B cell (primary cell): ENCODE data around the gene KIN. TPM values are rescaled to one million over a fixed set of nuclear protein-coding genes. Genes with fewer than 3 reads are reported as not detected.

ENCODE experiments used
- ATAC-seq: fragments of 200-7000 bp; cut with Tn5 transposase; one replicate; pipeline ENCODE4 v1.10.0; 2021; ENCODE audit warnings: low read depth, mild to moderate bottlenecking, moderate number of reproducible peaks, moderate library complexity
- CTCF ChIA-PET: fragments of 350-600 bp; sonication (Branson Sonifier 250); formaldehyde crosslinking; loops from one replicate; lab custom pipeline; 2021; ENCODE audit warnings: antibody characterized with exemption, inconsistent platforms; lab: Charles Lee
- POLR2A ChIA-PET: fragments of 350-600 bp; sonication (Branson Sonifier 250); formaldehyde crosslinking; loops from one replicate; lab custom pipeline; 2021; ENCODE audit warnings: antibody characterized with exemption; lab: Charles Lee
- DNase-seq: peaks from one replicate; pipeline ENCODE4 v3.0.0; 2013
- H2AFZ ChIP-seq: 2 replicates; pipeline ENCODE4 v1.6.1; 2012; ENCODE audit warnings: mild to moderate bottlenecking, low read depth, low read length; ENCODE audit not compliant: insufficient read depth, poor library complexity, severe bottlenecking
- H3K27ac ChIP-seq, 2 donors: 1 replicate in 1 of 2; 2 replicates in 1 of 2; pipeline ENCODE4 v1.5.1; 2012 to 2013; ENCODE audit warnings: low read length in 2 of 2, mild to moderate bottlenecking in 2 of 2, moderate library complexity in 1 of 2
- H3K27me3 ChIP-seq, 4 experiments: fragments of 200-600 bp in 1 of 4; sonication (generic) in 1 of 4; replicated peaks in 1 of 4; 1 replicate in 2 of 4; 2 replicates in 2 of 4; pipeline versions ENCODE4 v1.6.1 to v1.7.0; 2013 to 2016; ENCODE audit warnings: low read length in 3 of 4, mild to moderate bottlenecking in 2 of 4, mixed read lengths in 1 of 4, moderate library complexity in 1 of 4; ENCODE audit not compliant: insufficient read depth in 4 of 4, control insufficient read depth in 3 of 4; ENCODE audit errors: control extremely low read depth in 1 of 4
- H3K36me3 ChIP-seq, 2 experiments: replicated peaks in 1 of 2; 1 replicate in 1 of 2; 2 replicates in 1 of 2; pipeline versions ENCODE4 v1.6.1 to v1.7.1; 2013; ENCODE audit warnings: low read length in 1 of 2; ENCODE audit not compliant: insufficient read depth in 2 of 2, control insufficient read depth in 1 of 2; ENCODE audit errors: control extremely low read depth in 1 of 2, extremely low read depth in 1 of 2
- H3K4me1 ChIP-seq, 2 donors: fragments of 200-600 bp in 1 of 2; sonication (generic) in 1 of 2; 1 replicate in 1 of 2; 2 replicates in 1 of 2; pipeline versions ENCODE4 v1.5.1 to v1.6.1; 2013 to 2017; ENCODE audit warnings: low read length in 2 of 2; ENCODE audit not compliant: control insufficient read depth in 2 of 2, insufficient read depth in 2 of 2
- H3K4me2 ChIP-seq: replicated peaks from 2 replicates; pipeline ENCODE3; 2012; ENCODE audit warnings: mild to moderate bottlenecking, low read depth, low read length; ENCODE audit not compliant: poor library complexity, severe bottlenecking
- H3K4me3 ChIP-seq, 5 experiments: fragments of 200-600 bp in 1 of 5; sonication (generic) in 1 of 5; 1 replicate in 3 of 5; 2 replicates in 2 of 5; pipeline versions ENCODE4 v1.5.1 to v1.7.0; 2011 to 2016; ENCODE audit warnings: low read length in 4 of 5, mild to moderate bottlenecking in 4 of 5, low read depth in 2 of 5, control low read depth in 1 of 5, moderate library complexity in 1 of 5; ENCODE audit not compliant: insufficient read depth in 1 of 5; ENCODE audit errors: control extremely low read depth in 1 of 5, extremely low read depth in 1 of 5
- H3K79me2 ChIP-seq: fragments of 200-600 bp; sonication (generic); one replicate; pipeline ENCODE4 v1.6.0; 2016; ENCODE audit warnings: low read length; ENCODE audit not compliant: control insufficient read depth, insufficient read depth
- H3K9ac ChIP-seq: fragments of 200-600 bp; sonication (generic); 2 replicates; pipeline ENCODE4 v1.6.1; 2017; ENCODE audit warnings: mild to moderate bottlenecking, low read length, moderate library complexity
- H3K9me3 ChIP-seq, 3 donors: one replicate each; pipeline versions ENCODE4 v1.6.1 to v1.7.1; 2013; ENCODE audit warnings: low read length in 2 of 3; ENCODE audit not compliant: control insufficient read depth in 2 of 3, insufficient read depth in 1 of 3; ENCODE audit errors: control extremely low read depth in 1 of 3
- H4K20me1 ChIP-seq: 2 replicates; pipeline ENCODE4 v1.6.0; 2012; ENCODE audit warnings: mild to moderate bottlenecking, low read length; ENCODE audit not compliant: insufficient read depth, control insufficient read depth, poor library complexity, severe bottlenecking
- H3K27ac Mint-ChIP-seq: one replicate; pipeline ENCODE4 v1.8.0; 2021; ENCODE audit warnings: mixed read lengths
- H3K27me3 Mint-ChIP-seq: one replicate; pipeline ENCODE4 v1.8.0; 2021; ENCODE audit warnings: mixed read lengths
- H3K4me1 Mint-ChIP-seq: one replicate; pipeline ENCODE4 v1.8.0; 2021; ENCODE audit warnings: mixed read lengths
- H3K4me3 Mint-ChIP-seq: one replicate; pipeline ENCODE4 v1.8.0; 2021; ENCODE audit warnings: mixed read lengths
- H3K9me3 Mint-ChIP-seq: one replicate; pipeline ENCODE4 v1.8.0; 2022; ENCODE audit warnings: mixed read lengths; ENCODE audit not compliant: insufficient read depth
- CTCF ChIP-seq: fragments of 200-600 bp; IDR thresholded peaks from one replicate; pipeline ENCODE4 v1.8.0; 2022; ENCODE audit warnings: antibody characterized with exemption, mild to moderate bottlenecking
- EZH2 ChIP-seq: IDR thresholded peaks from 2 replicates; pipeline ENCODE4 v1.6.1; 2012; ENCODE audit warnings: borderline replicate concordance, low read depth, mild to moderate bottlenecking, moderate library complexity, low read length; ENCODE audit not compliant: insufficient read depth, poor library complexity, severe bottlenecking
- WGBS: methylation state at CpG from one replicate; pipeline ENCODE4 v1.1.5; 2013; ENCODE audit warnings: missing lambda C conversion rate; ENCODE audit not compliant: insufficient coverage; 5-methylcytosine and 5-hydroxymethylcytosine counted together
- intact Hi-C: fragments of 100-400 bp; cut with micrococcal nuclease; formaldehyde crosslinking; loops from one replicate; pipeline ENCODE4 v1.10.0; 2022
- polyA plus RNA-seq: library from polyadenylated mRNA; depleted of rRNA; stranded (reverse); fragments of >200 nt; gene quantifications from 2 replicates; pipeline ENCODE4 v1.2.3, GENCODE V29; 2012
- total RNA-seq, 2 donors: library from RNA; stranded (reverse); fragments of 120-200 nt in 1 of 2; gene quantifications; 1 replicate in 1 of 2; 2 replicates in 1 of 2; pipeline versions ENCODE4 v1.2.3 to v1.2.4, GENCODE V29; 2013 to 2022

The KIN gene
- total and polyA plus RNA-seq, 2 donors (not counting 1 experiment from before 2014, with no cell fraction given) = 3.4 to 16.5 TPM

GRCh38 chr10:7756360-7756992, 31.3 kb downstream of the KIN start:
- H3K27ac ChIP-seq = no peak overlapping the region
- POLR2A ChIA-PET = no interaction called here
- no peak overlapping the region for H3K4me3 ChIP-seq
- no peaks in the 10 kb centered on the region for H3K79me2 ChIP-seq
- Mint-ChIP-seq H3K4me1 (no peaks in the 10 kb centered on the region), H3K9me3 (no peaks in the 10 kb centered on the region), H3K4me3 (no peak overlapping the region), H3K27me3 (no peaks in the 10 kb centered on the region), H3K27ac (no peak overlapping the region)
- peak; percentile 16 for DNase-seq
- WGBS = 68% methylated on average over 2 of the region's 7 CpGs
- peaks cover 14 to 71% of the 10 kb centered on the region in 2 experiments for H3K36me3 ChIP-seq
- intact Hi-C loops = no loop called here
- H3K9ac ChIP-seq = no peak overlapping the region
- no peak overlapping the region for H3K4me2 ChIP-seq
- H4K20me1 ChIP-seq = no peaks in the 10 kb centered on the region
- no peaks in the 10 kb centered on the region for H3K27me3 ChIP-seq
- CTCF ChIA-PET = interaction anchor here (2.1 kb wide), 1 partner anchor 231 kb away, joined by 9 read pairs; no protein-coding TSS in a partner anchor
- no peak for ATAC-seq
- no peaks in the 10 kb centered on the region for H3K4me1 ChIP-seq
- TF ChIP-seq CTCF (no peak), EZH2 (no peak)
- H3K9me3 ChIP-seq = no peaks in the 10 kb centered on the region
- H2AFZ ChIP-seq = no peak overlapping the region

- WGBS = no CpG with 5 or more reads among the region's 3 CpGs
- Histone ChIP-seq H2AFZ (no peak overlapping the region), H4K20me1 (no peaks in the 10 kb centered on the region), H3K4me1 (no peaks in the 10 kb centered on the region), H3K4me2 (no peak overlapping the region), H3K79me2 (no peaks in the 10 kb centered on the region), H3K36me3 (peaks cover 12 to 66% of the 10 kb centered on the region in 2 experiments), H3K9me3 (no peaks in the 10 kb centered on the region), H3K27ac (no peak overlapping the region), H3K9ac (no peak overlapping the region), H3K27me3 (no peaks in the 10 kb centered on the region), H3K4me3 (no peak overlapping the region)
- TF ChIP-seq CTCF (no peak), EZH2 (no peak)
- no peaks in the 10 kb centered on the region for H3K9me3 Mint-ChIP-seq
- ChIA-PET POLR2A (no interaction called here), CTCF (interaction anchor here (2.1 kb wide), 1 partner anchor 230 kb away, joined by 9 read pairs; no protein-coding TSS in a partner anchor)
- ATAC-seq = no peak
- intact Hi-C loops = no loop called here
- no peaks in the 10 kb centered on the region for H3K27me3 Mint-ChIP-seq
- DNase-seq = no peak
- H3K4me1 Mint-ChIP-seq = no peaks in the 10 kb centered on the region
- no peak overlapping the region for H3K27ac Mint-ChIP-seq
- no peak overlapping the region for H3K4me3 Mint-ChIP-seq
Measured at GRCh38 chr10:7755103-7755502, 32.7 kb downstream of the KIN start.
